ENCODE measurements around the gene SIGLEC6. TPM values are rescaled to one million over a fixed set of nuclear protein-coding genes. Genes with fewer than 3 reads are reported as not detected.

The SIGLEC6 gene
- polyA plus RNA-seq, 3 donors = 0.04 TPM; not detected in 2

DNA sequence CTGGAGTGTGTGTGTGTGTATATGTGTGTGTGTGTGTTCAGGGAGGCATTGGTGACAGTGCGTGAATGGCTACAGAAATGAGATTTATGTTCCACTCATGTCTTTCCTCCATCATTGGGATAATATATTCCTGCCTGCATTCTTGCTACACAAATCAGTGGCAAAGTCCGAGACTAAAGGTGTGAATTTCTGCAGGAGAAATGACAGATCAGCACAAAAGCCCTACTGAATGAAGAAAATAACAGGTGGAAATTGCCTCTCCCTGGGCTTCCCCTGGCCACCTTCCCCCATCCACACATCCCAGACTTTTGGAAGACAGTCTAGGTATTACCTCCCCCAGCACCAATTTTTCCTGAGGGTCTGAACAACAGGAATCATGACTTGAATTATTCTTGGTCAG lies 10.1 kb downstream of the SIGLEC6 start:
- intact Hi-C loops (cut with micrococcal nuclease) = no loop called here
- no peak overlapping the region for H3K4me3 ChIP-seq (replicated peaks in 1 of 3; ENCODE audit: low read depth in 2 of 3, low read length in 3 of 3)
- H2AFZ ChIP-seq (ENCODE audit: insufficient read depth, low read depth, low read length, poor library complexity, severe bottlenecking) = no peak overlapping the region
- WGBS (ENCODE audit: insufficient coverage) = no CpG with 5 or more reads among the region's 2 CpGs
- H4K20me1 ChIP-seq (ENCODE audit: insufficient read depth, low read length) = no peaks in the 10 kb centered on the region
- DNase-seq = no peak
- no peaks in the 10 kb centered on the region for H3K4me1 ChIP-seq (ENCODE audit: control insufficient read depth in 1 of 2, insufficient read depth in 2 of 2, low read length in 2 of 2)
- H3K4me2 ChIP-seq (replicated peaks; ENCODE audit: extremely low read depth, low read length, poor library complexity, severe bottlenecking) = no peak overlapping the region
- Mint-ChIP-seq H3K4me1 (peaks cover 6% of the 10 kb centered on the region), H3K36me3 (peaks cover 0 to 3% of the 10 kb centered on the region in 2 donors), H3K27me3 (ENCODE audit: low read depth in 3 of 3) (peaks cover 0 to 6% (median 0%) of the 10 kb centered on the region in 3 donors), H3K27ac (no peak overlapping the region), H3K4me3 (no peak overlapping the region), H3K9me3 (peaks cover 4 to 19% (median 10%) of the 10 kb centered on the region in 7 donors)
- no peaks in the 10 kb centered on the region for H3K36me3 ChIP-seq (replicated peaks in 1 of 2; ENCODE audit: control insufficient read depth in 1 of 2, insufficient read depth in 2 of 2, low read length in 2 of 2)
- H3K9me3 ChIP-seq (replicated peaks in 1 of 2; ENCODE audit: control insufficient read depth in 1 of 2, insufficient read depth in 1 of 2, low read length in 2 of 2) = peaks cover 0 to 11% of the 10 kb centered on the region in 2 donors
- no peak overlapping the region for H3K9ac ChIP-seq (ENCODE audit: insufficient read depth, low read length, poor library complexity, severe bottlenecking)
- H3K27ac ChIP-seq (ENCODE audit: low read depth in 1 of 2, low read length in 2 of 2) = no peak overlapping the region
- no peaks in the 10 kb centered on the region for H3K27me3 ChIP-seq (ENCODE audit: control insufficient read depth in 2 of 2, insufficient read depth in 2 of 2, low read length in 2 of 2)
- TF ChIP-seq, protein P1, sequence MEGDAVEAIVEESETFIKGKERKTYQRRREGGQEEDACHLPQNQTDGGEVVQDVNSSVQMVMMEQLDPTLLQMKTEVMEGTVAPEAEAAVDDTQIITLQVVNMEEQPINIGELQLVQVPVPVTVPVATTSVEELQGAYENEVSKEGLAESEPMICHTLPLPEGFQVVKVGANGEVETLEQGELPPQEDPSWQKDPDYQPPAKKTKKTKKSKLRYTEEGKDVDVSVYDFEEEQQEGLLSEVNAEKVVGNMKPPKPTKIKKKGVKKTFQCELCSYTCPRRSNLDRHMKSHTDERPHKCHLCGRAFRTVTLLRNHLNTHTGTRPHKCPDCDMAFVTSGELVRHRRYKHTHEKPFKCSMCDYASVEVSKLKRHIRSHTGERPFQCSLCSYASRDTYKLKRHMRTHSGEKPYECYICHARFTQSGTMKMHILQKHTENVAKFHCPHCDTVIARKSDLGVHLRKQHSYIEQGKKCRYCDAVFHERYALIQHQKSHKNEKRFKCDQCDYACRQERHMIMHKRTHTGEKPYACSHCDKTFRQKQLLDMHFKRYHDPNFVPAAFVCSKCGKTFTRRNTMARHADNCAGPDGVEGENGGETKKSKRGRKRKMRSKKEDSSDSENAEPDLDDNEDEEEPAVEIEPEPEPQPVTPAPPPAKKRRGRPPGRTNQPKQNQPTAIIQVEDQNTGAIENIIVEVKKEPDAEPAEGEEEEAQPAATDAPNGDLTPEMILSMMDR (IDR thresholded peaks at IDR 0.05) = no peak
- no peaks in the 10 kb centered on the region for H3K79me2 ChIP-seq (ENCODE audit: insufficient read depth, low read length)

DNA sequence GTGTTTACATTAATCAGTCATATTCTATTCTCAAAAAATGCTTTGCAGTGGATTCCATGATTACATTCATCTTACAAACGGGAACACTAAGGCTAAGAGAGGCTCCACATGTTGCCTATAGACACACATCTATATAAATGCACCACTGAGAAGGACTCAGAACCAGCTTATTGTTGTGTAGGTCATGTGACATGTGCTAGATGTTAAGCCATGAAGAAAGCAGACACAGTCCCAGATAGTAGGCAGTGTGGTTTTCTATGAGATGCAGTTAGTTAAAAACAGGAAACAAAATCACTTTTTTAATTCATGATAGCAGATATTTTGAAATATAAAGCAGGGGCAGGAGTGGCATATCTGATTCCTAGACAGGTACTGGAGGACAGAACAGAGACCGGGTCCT lies 10.7 kb downstream of the SIGLEC6 start:
- H3K27me3 Mint-ChIP-seq (ENCODE audit: low read depth in 3 of 3) = peaks cover 0 to 4% (median 0%) of the 10 kb centered on the region in 3 donors
- peaks cover 4 to 19% (median 10%) of the 10 kb centered on the region in 7 donors for H3K9me3 Mint-ChIP-seq

More for the DNA sequence above, 10.7 kb downstream of the SIGLEC6 start:
- no peaks in the 10 kb centered on the region for H3K4me1 ChIP-seq (ENCODE audit: control insufficient read depth in 1 of 2, insufficient read depth in 2 of 2, low read length in 2 of 2)
- no peak overlapping the region for H2AFZ ChIP-seq (ENCODE audit: insufficient read depth, low read depth, low read length, poor library complexity, severe bottlenecking)
- WGBS (ENCODE audit: insufficient coverage) = no CpG with 5 or more reads among the region's 2 CpGs
- H3K36me3 ChIP-seq (replicated peaks in 1 of 2; ENCODE audit: control insufficient read depth in 1 of 2, insufficient read depth in 2 of 2, low read length in 2 of 2) = no peaks in the 10 kb centered on the region
- H3K4me3 Mint-ChIP-seq = no peak overlapping the region
- H3K4me2 ChIP-seq (replicated peaks; ENCODE audit: extremely low read depth, low read length, poor library complexity, severe bottlenecking) = no peak overlapping the region
- H3K4me1 Mint-ChIP-seq = peaks cover 6% of the 10 kb centered on the region
- peaks cover 0 to 11% of the 10 kb centered on the region in 2 donors for H3K9me3 ChIP-seq (replicated peaks in 1 of 2; ENCODE audit: control insufficient read depth in 1 of 2, insufficient read depth in 1 of 2, low read length in 2 of 2)
- no peaks in the 10 kb centered on the region for H4K20me1 ChIP-seq (ENCODE audit: insufficient read depth, low read length)
- no peak overlapping the region for H3K4me3 ChIP-seq (replicated peaks in 1 of 3; ENCODE audit: low read depth in 2 of 3, low read length in 3 of 3)
- peaks cover 0 to 3% of the 10 kb centered on the region in 2 donors for H3K36me3 Mint-ChIP-seq
- intact Hi-C loops (cut with micrococcal nuclease) = no loop called here
- no peak overlapping the region for H3K9ac ChIP-seq (ENCODE audit: insufficient read depth, low read length, poor library complexity, severe bottlenecking)
- no peak overlapping the region for H3K27ac Mint-ChIP-seq
- H3K27me3 ChIP-seq (ENCODE audit: control insufficient read depth in 2 of 2, insufficient read depth in 2 of 2, low read length in 2 of 2) = no peaks in the 10 kb centered on the region
- no peaks in the 10 kb centered on the region for H3K79me2 ChIP-seq (ENCODE audit: insufficient read depth, low read length)
- TF ChIP-seq, protein P1 (IDR thresholded peaks at IDR 0.05) = no peak
- no peak for DNase-seq
- no peak overlapping the region for H3K27ac ChIP-seq (ENCODE audit: low read depth in 1 of 2, low read length in 2 of 2)
